Esophagus squamous epithelium (tissue), 4 donors: Measurements from ENCODE around the gene CELF4.

Experiments used
- POLR2A ChIP-seq, 4 donors: fragments of 450-650 bp; IDR thresholded peaks; one replicate each; pipeline ENCODE4 v1.6.1; 2017; ENCODE audit warnings: antibody characterized with exemption in 4 of 4, mild to moderate bottlenecking in 4 of 4, moderate library complexity in 3 of 4
- TF ChIP-seq, protein P1 (sequence below), 6 experiments: fragments of 450-650 bp in 4 of 6; fragments of 200-600 bp in 2 of 6; sonication (generic) in 2 of 6; IDR thresholded peaks; one replicate each; pipeline ENCODE4 v1.5.1; 2016 to 2019; ENCODE audit warnings: antibody characterized with exemption in 6 of 6, mild to moderate bottlenecking in 4 of 6, moderate library complexity in 4 of 6

DNA sequence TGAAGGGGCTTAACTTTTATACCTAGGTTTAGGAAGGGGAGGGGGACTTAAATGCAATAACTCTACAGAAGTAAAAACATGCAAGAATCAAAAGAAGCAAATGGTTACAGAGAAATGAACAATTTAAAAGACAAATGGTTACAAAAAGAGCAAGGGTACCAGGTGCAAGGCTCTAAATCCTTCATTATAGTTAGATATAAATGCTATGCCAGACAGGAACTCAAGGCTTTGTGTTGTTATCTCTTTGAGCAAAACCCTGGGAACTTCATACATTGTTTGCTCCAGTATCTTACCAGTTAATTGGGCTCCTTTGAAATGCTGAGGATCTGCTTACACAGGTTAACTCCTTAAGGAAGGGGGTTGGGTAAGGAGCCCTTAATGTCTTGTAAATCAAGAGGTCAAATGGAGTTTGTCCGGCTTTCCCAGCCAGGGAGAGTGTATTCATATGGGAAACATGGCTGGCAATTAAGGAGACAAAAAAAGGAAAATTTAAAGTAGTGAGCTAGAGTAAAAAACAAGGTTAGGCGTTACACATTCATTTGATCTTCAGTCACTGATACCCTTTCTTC lies 347.5 kb downstream of the CELF4 start:
- TF ChIP-seq, protein P1, sequence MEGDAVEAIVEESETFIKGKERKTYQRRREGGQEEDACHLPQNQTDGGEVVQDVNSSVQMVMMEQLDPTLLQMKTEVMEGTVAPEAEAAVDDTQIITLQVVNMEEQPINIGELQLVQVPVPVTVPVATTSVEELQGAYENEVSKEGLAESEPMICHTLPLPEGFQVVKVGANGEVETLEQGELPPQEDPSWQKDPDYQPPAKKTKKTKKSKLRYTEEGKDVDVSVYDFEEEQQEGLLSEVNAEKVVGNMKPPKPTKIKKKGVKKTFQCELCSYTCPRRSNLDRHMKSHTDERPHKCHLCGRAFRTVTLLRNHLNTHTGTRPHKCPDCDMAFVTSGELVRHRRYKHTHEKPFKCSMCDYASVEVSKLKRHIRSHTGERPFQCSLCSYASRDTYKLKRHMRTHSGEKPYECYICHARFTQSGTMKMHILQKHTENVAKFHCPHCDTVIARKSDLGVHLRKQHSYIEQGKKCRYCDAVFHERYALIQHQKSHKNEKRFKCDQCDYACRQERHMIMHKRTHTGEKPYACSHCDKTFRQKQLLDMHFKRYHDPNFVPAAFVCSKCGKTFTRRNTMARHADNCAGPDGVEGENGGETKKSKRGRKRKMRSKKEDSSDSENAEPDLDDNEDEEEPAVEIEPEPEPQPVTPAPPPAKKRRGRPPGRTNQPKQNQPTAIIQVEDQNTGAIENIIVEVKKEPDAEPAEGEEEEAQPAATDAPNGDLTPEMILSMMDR (IDR thresholded peaks at IDR 0.05), result no peak
- no peak for TF ChIP-seq POLR2A (IDR thresholded peaks at IDR 0.05)
